ENCODE results near the gene POU6F2. TPM values are rescaled to one million over a fixed set of nuclear protein-coding genes. Genes with fewer than 3 reads are reported as not detected.

POU6F2 gene
- total RNA-seq, 3 donors from 2014 or later = not detected

DNA sequence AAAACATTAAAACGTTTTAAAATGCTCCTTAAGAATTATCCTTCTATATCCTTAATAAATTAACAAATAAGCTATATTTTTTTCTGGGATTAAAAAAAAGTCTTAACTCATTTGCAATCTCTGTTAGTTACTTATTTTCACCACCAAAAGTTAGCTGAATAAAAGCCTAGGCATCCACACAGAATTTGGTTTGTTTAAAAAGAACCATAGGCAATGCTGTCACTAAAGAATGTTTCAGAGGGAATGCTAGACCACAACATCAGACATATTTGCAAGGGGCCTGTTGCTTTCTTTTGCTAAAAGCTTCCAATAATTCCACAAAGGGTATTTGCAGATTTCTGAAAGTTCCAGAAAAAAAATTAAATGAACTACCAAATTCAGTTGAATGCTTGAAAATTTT is 244.2 kb downstream of the POU6F2 start:
- no peak for ATAC-seq
- Mint-ChIP-seq H3K4me3 (no peak overlapping the region), H3K4me1 (ENCODE audit: low read depth) (no peaks in the 10 kb centered on the region), H3K27me3 (ENCODE audit: low read depth) (peaks cover 3% of the 10 kb centered on the region), H3K9me3 (no peaks in the 10 kb centered on the region), H3K36me3 (ENCODE audit: insufficient read depth) (no peaks in the 10 kb centered on the region)
- no peak for DNase-seq

DNA sequence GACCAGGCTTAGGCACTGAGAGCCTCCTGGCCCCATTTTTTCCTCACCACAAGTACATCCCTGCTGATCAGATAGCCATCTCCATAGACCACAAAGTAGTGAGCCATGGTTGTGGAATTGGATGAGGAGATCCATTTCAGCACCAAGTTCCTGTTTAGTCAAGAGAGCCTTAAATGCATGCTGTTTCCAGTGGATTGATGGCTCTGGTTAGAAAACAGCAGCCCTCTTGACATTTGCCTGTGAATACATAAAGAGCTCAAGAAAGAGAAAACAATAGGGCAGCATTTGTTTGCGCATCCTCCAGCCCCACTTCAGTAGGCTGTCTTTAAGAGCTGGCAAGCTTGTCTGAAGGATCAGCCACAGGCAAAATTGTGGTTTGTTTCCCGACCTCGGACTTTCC is 251.2 kb downstream of the POU6F2 start:
- Mint-ChIP-seq H3K4me3 (no peak overlapping the region), H3K4me1 (ENCODE audit: low read depth) (no peaks in the 10 kb centered on the region), H3K27me3 (ENCODE audit: low read depth) (no peaks in the 10 kb centered on the region), H3K36me3 (ENCODE audit: insufficient read depth) (no peaks in the 10 kb centered on the region), H3K9me3 (no peaks in the 10 kb centered on the region)
- DNase-seq (no peak), ATAC-seq (no peak)

DNA sequence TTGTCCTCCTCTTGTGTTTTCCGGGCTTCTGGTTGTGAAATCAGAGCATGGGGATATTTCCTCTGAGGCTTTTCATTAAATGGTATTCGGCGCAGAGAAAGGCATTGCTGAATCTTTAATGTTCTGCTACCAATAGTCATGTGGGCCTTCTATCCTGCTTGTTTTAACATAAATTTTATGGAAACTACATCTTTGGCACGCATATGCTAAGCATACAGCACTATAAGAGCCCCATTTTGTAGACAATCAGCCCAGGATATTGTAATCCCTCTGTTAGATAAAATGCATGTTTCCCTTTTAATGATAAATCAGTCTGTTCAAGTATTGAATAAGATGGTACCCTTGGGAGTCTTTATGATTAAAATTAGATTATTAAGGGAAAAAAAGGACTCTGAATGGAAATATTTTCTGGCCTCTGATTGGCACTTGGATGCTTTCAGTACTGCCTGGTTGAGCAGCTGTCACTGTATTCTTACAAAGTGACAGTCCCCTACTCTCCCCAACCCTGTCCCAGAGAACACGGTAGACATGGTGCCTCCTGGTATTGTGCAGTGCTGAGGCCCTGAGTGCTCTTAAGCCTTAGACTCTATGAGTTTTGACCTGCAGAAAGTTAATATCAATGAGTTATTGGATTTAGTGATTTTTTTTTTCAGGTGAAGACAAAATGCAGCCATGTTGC is 256.3 kb downstream of the POU6F2 start:
- ATAC-seq (no peak), DNase-seq (no peak)
- H3K27me3 Mint-ChIP-seq (ENCODE audit: low read depth) = no peaks in the 10 kb centered on the region
- no peaks in the 10 kb centered on the region for H3K36me3 Mint-ChIP-seq (ENCODE audit: insufficient read depth)
- H3K9me3 Mint-ChIP-seq = no peaks in the 10 kb centered on the region
- no peaks in the 10 kb centered on the region for H3K4me1 Mint-ChIP-seq (ENCODE audit: low read depth)
- H3K4me3 Mint-ChIP-seq = no peak overlapping the region

DNA sequence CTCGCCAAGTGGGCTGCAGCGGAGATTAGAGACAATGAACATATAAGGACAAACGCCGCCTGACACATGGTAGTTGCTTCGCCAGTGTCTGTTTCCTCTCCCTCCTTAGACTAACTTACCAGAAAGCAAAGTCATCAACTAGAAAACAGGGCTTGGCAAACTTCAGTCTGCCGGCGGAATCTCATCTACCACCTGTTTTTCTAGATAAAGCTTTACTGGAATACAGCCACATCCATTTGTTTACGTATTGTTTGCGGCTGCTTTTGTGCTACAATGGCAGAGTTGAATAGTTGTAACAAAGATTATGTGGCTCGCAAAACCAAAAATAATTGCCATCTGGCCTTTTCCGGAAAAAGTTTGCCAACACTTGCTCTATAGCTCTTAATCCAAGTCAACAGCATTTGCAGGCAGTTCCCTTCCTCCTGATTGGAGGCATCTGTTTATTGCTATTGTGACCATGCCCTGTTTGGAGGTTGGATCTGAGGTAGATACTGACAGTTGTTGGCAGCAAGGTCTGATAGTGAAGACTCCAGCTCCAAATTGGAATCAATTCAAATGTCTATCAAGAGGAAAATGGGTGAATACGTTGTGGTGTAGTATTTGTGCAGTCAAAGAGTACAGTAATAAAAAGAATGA is 260.6 kb downstream of the POU6F2 start:
- no peak for ATAC-seq
- H3K27me3 Mint-ChIP-seq (ENCODE audit: low read depth) = no peaks in the 10 kb centered on the region
- no peak for DNase-seq

DNA sequence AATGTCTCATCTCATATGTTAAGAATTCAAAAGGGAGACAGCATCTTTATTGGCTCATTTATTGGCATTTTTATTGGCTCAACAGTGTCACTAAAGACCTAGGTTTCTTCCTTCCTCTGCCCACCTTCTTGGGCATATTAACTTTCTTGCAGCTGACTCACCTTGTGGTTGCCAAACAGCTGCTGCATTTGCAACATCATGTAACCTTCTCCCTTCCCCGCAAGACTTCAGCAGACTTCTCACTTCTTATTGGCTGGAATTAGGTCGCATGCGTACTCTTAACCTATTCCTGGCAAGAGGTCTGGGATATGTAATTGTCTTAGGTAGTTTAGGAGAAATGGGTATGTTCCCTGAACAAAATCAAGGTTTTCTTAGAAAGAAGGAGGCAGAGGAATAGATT is 263.2 kb downstream of the POU6F2 start:
- no peaks in the 10 kb centered on the region for H3K27me3 Mint-ChIP-seq (ENCODE audit: low read depth)
- no peak overlapping the region for H3K4me3 Mint-ChIP-seq
- H3K4me1 Mint-ChIP-seq (ENCODE audit: low read depth) = no peaks in the 10 kb centered on the region
- peaks cover 7% of the 10 kb centered on the region for H3K9me3 Mint-ChIP-seq
- DNase-seq (no peak), ATAC-seq (no peak)
- H3K36me3 Mint-ChIP-seq (ENCODE audit: insufficient read depth) = no peaks in the 10 kb centered on the region

More for the DNA sequence above, 260.6 kb downstream of the POU6F2 start:
- Mint-ChIP-seq H3K36me3 (ENCODE audit: insufficient read depth) (no peaks in the 10 kb centered on the region), H3K9me3 (peaks cover 7% of the 10 kb centered on the region), H3K4me1 (ENCODE audit: low read depth) (no peaks in the 10 kb centered on the region), H3K4me3 (no peak overlapping the region)

DNA sequence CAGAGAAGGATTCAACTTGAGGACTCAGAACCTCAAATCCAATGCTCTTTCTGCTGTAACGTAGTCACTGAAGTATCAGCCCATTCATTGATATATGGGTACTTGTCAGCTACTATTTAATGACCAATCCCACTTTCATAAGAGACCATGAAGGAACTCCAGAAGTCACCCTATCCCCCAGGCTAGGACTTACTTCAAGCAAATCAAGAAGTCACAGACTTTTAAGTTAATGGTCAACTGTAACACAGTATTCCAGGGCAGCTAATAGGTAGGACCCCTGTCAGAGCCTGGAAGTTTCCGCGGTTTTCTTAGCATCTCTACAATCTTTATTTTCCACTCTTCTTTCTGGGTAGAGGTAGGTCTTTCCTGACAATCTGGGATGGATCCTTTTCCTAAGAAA is 269.9 kb downstream of the POU6F2 start:
- no peaks in the 10 kb centered on the region for H3K27me3 Mint-ChIP-seq (ENCODE audit: low read depth)
- H3K4me1 Mint-ChIP-seq (ENCODE audit: low read depth) = no peaks in the 10 kb centered on the region
- H3K4me3 Mint-ChIP-seq = no peak overlapping the region
- peaks cover 2% of the 10 kb centered on the region for H3K9me3 Mint-ChIP-seq
- H3K36me3 Mint-ChIP-seq (ENCODE audit: insufficient read depth) = no peaks in the 10 kb centered on the region
- DNase-seq = no peak
- ATAC-seq = no peak

DNA sequence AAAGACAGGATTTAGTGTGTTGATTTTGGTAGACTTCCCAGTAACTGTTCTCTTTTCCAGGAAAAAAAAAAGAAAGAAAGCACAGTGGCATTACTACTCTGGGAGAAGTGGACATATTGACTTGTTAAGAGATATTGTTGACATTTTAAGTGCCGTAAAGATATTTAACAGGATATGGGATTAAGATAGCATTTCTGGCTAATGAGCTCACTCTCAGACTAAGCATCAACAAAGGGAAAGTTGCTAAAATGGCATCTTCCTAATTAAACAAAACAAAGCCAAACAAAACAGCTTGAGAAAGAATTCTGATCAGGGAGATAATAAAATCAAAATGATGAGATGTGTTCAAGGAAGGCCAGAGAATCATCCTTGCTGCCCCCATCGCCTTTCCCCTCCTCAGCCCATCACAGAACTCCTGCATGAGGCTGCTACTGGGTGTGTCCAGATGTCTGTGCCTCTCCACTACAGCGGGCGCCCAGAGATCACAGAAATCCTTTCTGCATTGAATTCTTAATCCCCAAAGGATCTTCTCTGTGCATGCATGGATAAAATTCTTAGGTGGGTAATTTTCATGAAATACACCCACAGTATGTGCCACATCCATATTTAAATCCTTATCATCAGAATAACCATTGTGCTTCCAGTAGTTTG is 270.5 kb downstream of the POU6F2 start:
- no peaks in the 10 kb centered on the region for H3K36me3 Mint-ChIP-seq (ENCODE audit: insufficient read depth)
- H3K4me3 Mint-ChIP-seq = no peak overlapping the region
- ATAC-seq = no peak
- H3K27me3 Mint-ChIP-seq (ENCODE audit: low read depth) = no peaks in the 10 kb centered on the region
- H3K9me3 Mint-ChIP-seq = no peaks in the 10 kb centered on the region
- DNase-seq = no peak
- H3K4me1 Mint-ChIP-seq (ENCODE audit: low read depth) = no peaks in the 10 kb centered on the region

DNA sequence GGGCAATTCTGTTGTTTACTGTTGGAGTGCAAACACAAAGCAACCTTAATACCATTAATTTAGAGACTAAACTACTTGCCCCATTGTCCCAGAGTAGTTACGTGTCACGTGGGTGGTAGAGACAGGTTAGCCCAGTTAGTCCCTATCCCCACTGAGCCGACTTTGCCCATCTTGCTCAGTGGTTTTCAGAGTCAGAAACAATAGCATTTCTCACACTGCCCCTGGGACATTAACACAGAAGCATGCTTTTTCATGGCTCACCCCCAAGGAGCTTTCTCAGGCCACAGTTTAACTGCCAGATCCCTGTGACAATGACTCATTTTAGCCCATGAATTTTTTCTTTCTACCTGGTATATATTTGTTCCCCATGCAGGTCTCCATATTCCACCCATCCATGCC is 271.0 kb downstream of the POU6F2 start:
- DNase-seq = no peak
- Mint-ChIP-seq H3K36me3 (ENCODE audit: insufficient read depth) (no peaks in the 10 kb centered on the region), H3K27me3 (ENCODE audit: low read depth) (no peaks in the 10 kb centered on the region), H3K4me1 (ENCODE audit: low read depth) (no peaks in the 10 kb centered on the region), H3K4me3 (no peak overlapping the region), H3K9me3 (no peaks in the 10 kb centered on the region)
- ATAC-seq = no peak

DNA sequence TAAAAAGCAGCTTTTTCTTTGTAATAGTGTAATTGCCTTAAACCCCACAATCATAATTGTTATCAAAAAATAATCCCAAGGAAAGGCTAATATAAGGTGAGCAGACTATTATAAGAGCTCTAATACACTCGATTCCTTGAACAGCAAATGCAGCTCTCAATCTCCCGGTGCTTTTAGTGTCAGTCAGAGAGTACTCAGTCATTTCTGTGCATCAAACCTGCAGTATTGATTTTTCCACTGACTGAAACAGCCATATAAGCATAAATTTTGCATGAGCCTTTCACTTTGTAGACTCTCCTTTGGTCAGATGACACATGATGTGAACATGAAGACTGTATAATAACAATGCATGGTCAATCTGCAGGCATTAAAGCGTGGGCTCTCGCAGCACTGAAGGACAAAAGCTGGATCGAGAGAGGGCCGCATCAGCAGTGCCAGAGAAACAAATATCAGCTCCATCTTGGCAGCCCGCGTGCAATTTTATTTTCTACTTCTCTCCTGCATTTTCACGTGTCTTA is 272.0 kb downstream of the POU6F2 start:
- Mint-ChIP-seq H3K27me3 (ENCODE audit: low read depth) (no peaks in the 10 kb centered on the region), H3K4me1 (ENCODE audit: low read depth) (no peaks in the 10 kb centered on the region), H3K9me3 (no peaks in the 10 kb centered on the region), H3K4me3 (no peak overlapping the region), H3K36me3 (ENCODE audit: insufficient read depth) (no peaks in the 10 kb centered on the region)
- no peak for DNase-seq
- no peak for ATAC-seq

DNA sequence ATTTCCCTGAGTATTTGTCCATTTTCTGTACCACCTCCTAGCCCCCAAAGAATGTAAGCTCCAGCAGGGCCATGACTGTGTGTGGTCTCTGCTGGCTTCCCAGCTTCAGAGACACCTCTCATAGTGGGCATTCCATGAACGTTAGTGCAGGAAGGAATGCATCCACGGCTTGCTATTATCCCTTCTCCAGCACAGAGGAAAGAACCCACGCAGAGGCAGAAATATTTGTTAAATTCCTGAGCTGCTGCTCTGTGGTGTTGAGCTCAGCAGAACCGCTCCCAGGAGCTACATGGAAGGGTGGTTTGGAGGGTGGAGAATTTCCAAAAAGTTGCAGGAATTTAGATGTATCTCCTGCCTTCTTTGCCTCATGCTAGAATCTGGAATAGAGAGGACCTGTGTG is 275.2 kb downstream of the POU6F2 start:
- DNase-seq (no peak), ATAC-seq (no peak)
- H3K4me3 Mint-ChIP-seq = no peak overlapping the region
- no peaks in the 10 kb centered on the region for H3K4me1 Mint-ChIP-seq (ENCODE audit: low read depth)
- H3K27me3 Mint-ChIP-seq (ENCODE audit: low read depth) = no peaks in the 10 kb centered on the region
- no peaks in the 10 kb centered on the region for H3K36me3 Mint-ChIP-seq (ENCODE audit: insufficient read depth)
- H3K9me3 Mint-ChIP-seq = no peaks in the 10 kb centered on the region

DNA sequence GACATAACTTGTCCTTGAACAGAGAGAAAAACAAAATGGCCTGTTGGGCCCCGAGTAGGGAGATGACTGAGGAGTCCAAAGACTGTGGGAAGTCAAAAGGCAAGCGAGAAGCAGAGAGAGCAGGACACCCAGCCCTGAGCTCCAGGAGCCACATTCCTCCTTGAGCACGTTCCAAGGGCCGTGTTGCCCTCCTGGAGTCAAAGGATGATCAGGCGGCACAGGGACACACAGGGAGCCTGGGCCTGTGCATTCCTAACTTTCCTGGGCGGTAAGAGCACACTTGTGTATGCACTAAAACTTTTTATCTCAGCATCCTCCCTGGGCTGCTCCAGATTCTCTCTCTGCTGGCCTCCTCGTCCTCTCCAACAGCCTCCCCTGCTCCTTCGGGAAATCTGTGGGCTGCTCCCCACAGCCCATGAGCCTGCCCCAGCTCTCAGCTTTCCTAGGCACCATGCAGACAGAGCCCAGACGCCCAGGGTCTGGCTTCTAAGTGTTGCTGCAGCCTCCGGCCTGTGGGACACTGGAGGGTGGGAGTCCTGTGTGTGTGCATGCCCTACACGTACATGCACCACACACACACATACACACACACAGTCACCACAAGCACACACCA is 281.8 kb downstream of the POU6F2 start:
- Mint-ChIP-seq H3K36me3 (ENCODE audit: insufficient read depth) (no peaks in the 10 kb centered on the region), H3K4me3 (no peak overlapping the region), H3K9me3 (no peaks in the 10 kb centered on the region), H3K4me1 (ENCODE audit: low read depth) (no peaks in the 10 kb centered on the region), H3K27me3 (ENCODE audit: low read depth) (no peaks in the 10 kb centered on the region)
- DNase-seq (no peak), ATAC-seq (no peak)

DNA sequence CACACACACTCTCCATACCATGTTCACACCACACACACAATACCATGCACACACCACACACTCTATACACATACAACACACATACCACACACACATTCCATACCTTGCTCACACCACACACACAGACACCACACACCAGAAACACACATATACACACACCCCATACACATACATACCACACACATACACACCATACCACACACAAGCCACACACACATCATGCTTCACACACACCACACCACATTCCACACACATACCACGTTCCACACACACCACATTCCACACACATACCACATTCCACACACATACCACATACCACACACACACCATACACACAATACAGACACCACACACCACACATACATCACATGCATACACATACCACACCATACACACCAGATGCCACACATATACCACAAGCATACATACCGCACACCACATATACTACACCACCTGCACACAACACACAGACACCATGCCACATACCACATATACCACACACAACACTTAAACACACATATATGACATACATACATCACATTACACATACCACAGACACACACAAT is 282.7 kb downstream of the POU6F2 start:
- Mint-ChIP-seq H3K4me1 (ENCODE audit: low read depth) (no peaks in the 10 kb centered on the region), H3K4me3 (no peak overlapping the region), H3K36me3 (ENCODE audit: insufficient read depth) (no peaks in the 10 kb centered on the region), H3K27me3 (ENCODE audit: low read depth) (no peaks in the 10 kb centered on the region), H3K9me3 (no peaks in the 10 kb centered on the region)
- DNase-seq (no peak), ATAC-seq (no peak)

DNA sequence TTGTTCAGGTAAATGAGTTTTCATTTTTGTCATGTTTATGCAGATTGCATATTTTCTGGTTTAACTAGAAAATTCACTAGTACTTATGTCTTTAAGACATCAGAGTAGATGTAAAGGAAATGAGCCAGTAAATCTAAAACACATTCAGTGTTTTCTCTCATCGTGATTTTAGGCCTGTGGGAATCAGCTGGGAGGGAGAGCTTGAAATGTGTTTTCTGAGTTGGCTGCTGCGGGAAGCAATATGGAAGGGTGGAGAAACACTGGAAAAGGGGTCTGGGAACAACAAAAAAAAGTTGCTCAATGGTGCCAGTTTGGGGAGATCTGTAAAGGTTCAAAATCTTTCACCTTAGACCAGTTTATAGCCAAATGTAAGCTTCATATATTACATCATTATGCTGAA is 284.1 kb downstream of the POU6F2 start:
- Mint-ChIP-seq H3K36me3 (ENCODE audit: insufficient read depth) (no peaks in the 10 kb centered on the region), H3K9me3 (no peaks in the 10 kb centered on the region), H3K4me1 (ENCODE audit: low read depth) (no peaks in the 10 kb centered on the region), H3K4me3 (no peak overlapping the region), H3K27me3 (ENCODE audit: low read depth) (no peaks in the 10 kb centered on the region)
- no peak for ATAC-seq
- DNase-seq = no peak

Measured in activated T-cell treated with anti-CD3 and anti-CD28 coated beads, Interleukin-2, amount 50 U/mL, for 4 hours (primary cell).